Breast epithelium (tissue), 4 donors: ENCODE measurements around the gene PPP1R26. TPM values are rescaled to one million over a fixed set of nuclear protein-coding genes. Genes with fewer than 3 reads are reported as not detected.

Source experiments
- DNase-seq, 2 donors: peaks; one replicate each; pipeline ENCODE4 v3.0.0-alpha.2; 2019; ENCODE audit warnings: low spot score in 2 of 2
- H3K27ac ChIP-seq, 2 donors: fragments of 200-600 bp; sonication (generic) in 1 of 2; one replicate each; pipeline ENCODE4 v1.5.1; 2016 to 2019; ENCODE audit warnings: mild to moderate bottlenecking in 1 of 2
- H3K27me3 ChIP-seq, 2 donors: fragments of 200-600 bp; sonication (generic) in 1 of 2; one replicate each; pipeline versions ENCODE4 v1.5.1 to v1.6.0; 2017 to 2019; ENCODE audit warnings: control low read depth in 1 of 2, mild to moderate bottlenecking in 1 of 2
- H3K36me3 ChIP-seq: fragments of 200-600 bp; one replicate; pipeline ENCODE4 v1.5.1; 2019
- H3K4me1 ChIP-seq, 2 donors: fragments of 200-600 bp; sonication (generic); one replicate each; pipeline ENCODE4 v1.5.1; 2016 to 2019; ENCODE audit warnings: control low read depth in 1 of 2
- H3K4me3 ChIP-seq, 3 donors: fragments of 200-600 bp; sonication (generic); 1 replicate in 2 of 3; 2 replicates in 1 of 3; pipeline ENCODE4 v1.5.1; 2016 to 2019; ENCODE audit warnings: mild to moderate bottlenecking in 3 of 3, moderate library complexity in 2 of 3
- H3K9me3 ChIP-seq, 2 donors: fragments of 200-600 bp; sonication (generic) in 1 of 2; one replicate each; pipeline ENCODE4 v1.5.1; 2016 to 2019; ENCODE audit warnings: control low read depth in 1 of 2
- POLR2A ChIP-seq: fragments of 450-650 bp; IDR thresholded peaks from one replicate; pipeline ENCODE4 v1.6.1; 2016; ENCODE audit warnings: antibody characterized with exemption, mild to moderate bottlenecking, moderate library complexity
- POLR2AphosphoS5 ChIP-seq, 3 donors: sonication (generic); formaldehyde crosslinking; IDR thresholded peaks; one replicate each; pipeline ENCODE4 v1.6.1; 2017; ENCODE audit warnings: antibody characterized with exemption in 3 of 3
- intact Hi-C: fragments of 100-400 bp; cut with DNase I; formaldehyde crosslinking; loops from one replicate; pipeline ENCODE4 v1.15.1; 2023; ENCODE audit warnings: low total_unique reads
- total RNA-seq, 3 donors: library from RNA; depleted of rRNA; stranded (reverse); fragments of >200 nt; gene quantifications; one replicate each; pipeline ENCODE4 v1.1.0, GENCODE V29; 2016
- TF ChIP-seq, protein P1 (sequence below), 3 donors: fragments of 450-650 bp; IDR thresholded peaks; one replicate each; pipeline ENCODE4 v1.5.1; 2016 to 2017; ENCODE audit warnings: antibody characterized with exemption in 3 of 3, mild to moderate bottlenecking in 3 of 3, moderate library complexity in 3 of 3

Gene PPP1R26
- total RNA-seq, 3 donors from 2014 or later: 13.9 to 18.1 (median 15.1) TPM

DNA sequence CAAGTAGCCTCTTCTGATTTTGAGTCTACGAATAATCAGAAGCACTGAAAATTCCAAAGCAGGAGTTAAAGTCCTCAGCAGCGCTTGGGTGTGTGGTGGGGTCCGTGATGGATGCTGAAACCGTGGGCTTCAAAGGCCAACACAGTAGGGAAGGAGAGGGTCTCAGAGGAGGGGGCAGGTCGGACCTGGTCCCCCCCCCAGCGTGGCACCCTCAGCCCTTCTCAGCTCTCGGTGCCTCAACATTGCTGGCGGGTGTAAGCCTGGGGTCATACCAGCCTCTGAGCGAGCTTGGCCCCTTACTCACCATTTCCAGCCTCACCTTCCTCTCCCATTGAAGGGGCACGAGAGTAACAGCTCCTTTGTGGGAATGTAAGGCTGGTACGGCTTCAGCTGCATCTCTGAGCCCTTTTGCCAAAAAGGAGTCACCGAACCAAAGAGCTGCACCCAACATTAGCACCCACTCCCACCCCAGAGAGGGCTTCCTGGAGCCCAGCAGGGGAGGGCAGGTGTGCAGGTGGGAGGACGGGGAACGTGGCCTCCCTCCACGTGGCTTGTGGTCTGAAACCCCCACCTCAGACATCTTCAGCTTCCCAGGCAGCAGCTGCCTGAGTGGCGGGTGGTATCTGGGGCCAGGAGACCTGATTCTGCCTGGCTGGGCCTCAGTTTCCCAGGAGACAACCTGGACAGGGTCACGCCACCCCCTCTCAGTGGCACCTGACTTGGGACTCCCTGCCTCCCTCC lies 34.9 kb downstream of the PPP1R26 start:
- H3K4me1 ChIP-seq: no peaks in the 10 kb centered on the region
- intact Hi-C loops: loop anchor here (5.0 kb wide), 1 partner anchor 753 kb away; no protein-coding TSS in a partner anchor
- H3K36me3 ChIP-seq: no peaks in the 10 kb centered on the region
- no peak overlapping the region for H3K27ac ChIP-seq
- no peak overlapping the region for H3K4me3 ChIP-seq
- no peak for DNase-seq
- TF ChIP-seq, protein P1, sequence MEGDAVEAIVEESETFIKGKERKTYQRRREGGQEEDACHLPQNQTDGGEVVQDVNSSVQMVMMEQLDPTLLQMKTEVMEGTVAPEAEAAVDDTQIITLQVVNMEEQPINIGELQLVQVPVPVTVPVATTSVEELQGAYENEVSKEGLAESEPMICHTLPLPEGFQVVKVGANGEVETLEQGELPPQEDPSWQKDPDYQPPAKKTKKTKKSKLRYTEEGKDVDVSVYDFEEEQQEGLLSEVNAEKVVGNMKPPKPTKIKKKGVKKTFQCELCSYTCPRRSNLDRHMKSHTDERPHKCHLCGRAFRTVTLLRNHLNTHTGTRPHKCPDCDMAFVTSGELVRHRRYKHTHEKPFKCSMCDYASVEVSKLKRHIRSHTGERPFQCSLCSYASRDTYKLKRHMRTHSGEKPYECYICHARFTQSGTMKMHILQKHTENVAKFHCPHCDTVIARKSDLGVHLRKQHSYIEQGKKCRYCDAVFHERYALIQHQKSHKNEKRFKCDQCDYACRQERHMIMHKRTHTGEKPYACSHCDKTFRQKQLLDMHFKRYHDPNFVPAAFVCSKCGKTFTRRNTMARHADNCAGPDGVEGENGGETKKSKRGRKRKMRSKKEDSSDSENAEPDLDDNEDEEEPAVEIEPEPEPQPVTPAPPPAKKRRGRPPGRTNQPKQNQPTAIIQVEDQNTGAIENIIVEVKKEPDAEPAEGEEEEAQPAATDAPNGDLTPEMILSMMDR (IDR thresholded peaks at IDR 0.05): no peak
- TF ChIP-seq POLR2AphosphoS5 (IDR thresholded peaks at IDR 0.05) (no peak), POLR2A (no peak)
- peaks cover 0 to 8% of the 10 kb centered on the region in 2 donors for H3K27me3 ChIP-seq
- H3K9me3 ChIP-seq: peaks cover 0 to 2% of the 10 kb centered on the region in 2 donors

DNA sequence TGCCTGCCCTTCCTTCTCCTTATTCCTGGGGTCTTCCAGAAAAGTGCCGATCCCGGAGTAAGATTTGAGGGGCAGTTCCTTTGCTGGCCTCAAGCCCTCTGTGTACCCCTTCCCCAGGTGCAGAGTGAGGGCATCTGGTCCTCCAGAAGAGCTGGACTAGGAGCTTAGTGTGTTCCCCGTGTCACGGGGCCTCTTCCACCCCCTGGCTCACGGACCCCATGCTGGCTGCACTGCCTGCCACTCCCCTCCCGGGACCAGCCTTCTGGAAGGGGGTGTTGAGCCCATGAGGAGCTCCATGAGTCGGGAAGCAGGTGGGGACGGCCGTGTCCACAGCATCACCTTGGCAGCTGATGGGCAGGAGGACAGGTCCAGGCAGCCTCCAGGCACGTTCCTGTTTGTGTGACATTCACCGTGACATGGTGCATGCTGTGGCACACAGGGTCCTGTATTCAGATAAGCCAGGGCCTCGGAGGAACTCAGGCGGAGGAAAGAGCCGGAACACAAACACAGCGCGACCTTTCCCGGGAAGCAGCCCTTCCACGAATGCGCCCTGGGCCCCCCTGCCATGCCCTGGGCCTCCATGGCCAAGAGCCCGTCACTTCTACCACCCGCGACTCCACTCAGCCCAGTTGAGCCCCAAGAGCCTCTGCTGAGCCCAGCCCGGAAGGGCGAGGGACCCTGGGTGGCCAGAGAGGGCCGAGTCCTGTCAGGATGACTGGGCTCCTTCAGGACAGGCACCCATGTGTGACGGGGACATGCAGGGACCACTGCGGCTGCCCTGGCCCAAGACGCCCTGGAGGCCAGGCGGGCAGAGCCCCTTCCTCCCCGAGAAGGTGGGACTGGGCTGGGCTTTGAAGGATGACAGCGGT lies 35.7 kb downstream of the PPP1R26 start:
- Histone ChIP-seq H3K4me1 (no peaks in the 10 kb centered on the region), H3K27ac (no peak overlapping the region), H3K36me3 (no peaks in the 10 kb centered on the region), H3K9me3 (no peaks in the 10 kb centered on the region), H3K4me3 (no peak overlapping the region), H3K27me3 (peaks cover 0 to 8% of the 10 kb centered on the region in 2 donors)
- no peak for DNase-seq
- TF ChIP-seq POLR2AphosphoS5 (IDR thresholded peaks at IDR 0.05): no peak
- no peak for TF ChIP-seq POLR2A
- TF ChIP-seq, protein P1 (IDR thresholded peaks at IDR 0.05): no peak
- intact Hi-C loops: loop anchor here (5.0 kb wide), 1 partner anchor 752 kb away; no protein-coding TSS in a partner anchor

DNA sequence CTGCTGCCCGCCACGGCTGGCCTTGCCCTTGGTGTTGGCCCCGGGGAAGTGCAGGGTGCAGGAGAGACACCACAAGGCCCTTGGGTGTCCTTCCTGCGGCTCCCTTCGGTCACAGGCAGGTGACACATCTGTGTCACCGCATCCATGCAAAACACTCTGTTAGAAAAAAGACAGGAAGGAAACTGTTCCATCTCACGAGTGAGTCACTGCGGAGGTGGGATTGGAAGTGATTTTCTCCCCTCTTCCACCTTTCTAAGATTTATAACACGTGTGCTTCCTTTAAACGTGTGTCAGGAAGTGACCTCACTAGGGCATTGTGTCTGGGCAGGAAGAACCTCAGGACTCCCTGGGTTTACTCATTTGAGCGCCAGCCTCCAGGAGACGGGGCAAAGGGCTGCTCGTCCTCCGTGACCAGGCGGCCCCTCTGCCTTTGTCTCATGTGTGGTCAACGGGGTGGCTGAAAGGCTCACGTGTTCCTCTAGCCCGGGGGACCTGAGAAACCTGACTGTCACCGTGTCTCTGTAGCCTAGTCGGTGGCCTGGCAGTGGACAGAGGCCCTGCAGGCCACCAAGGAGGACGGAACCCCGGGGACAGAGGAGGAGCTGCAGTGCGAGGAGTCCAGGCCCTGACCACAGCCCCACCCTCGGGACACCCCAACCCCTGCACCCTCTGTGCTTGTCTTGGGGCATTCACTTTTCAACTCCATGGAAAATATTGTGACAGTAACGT lies 36.7 kb downstream of the PPP1R26 start:
- intact Hi-C loops: loop anchor here (5.0 kb wide), 1 partner anchor 751 kb away; no protein-coding TSS in a partner anchor
- no peaks in the 10 kb centered on the region for H3K9me3 ChIP-seq
- DNase-seq: no peak
- TF ChIP-seq POLR2A: no peak
- TF ChIP-seq, protein P1 (IDR thresholded peaks at IDR 0.05): no peak
- TF ChIP-seq POLR2AphosphoS5 (IDR thresholded peaks at IDR 0.05): no peak
- no peak overlapping the region for H3K4me3 ChIP-seq
- H3K27ac ChIP-seq: no peak overlapping the region
- H3K36me3 ChIP-seq: no peaks in the 10 kb centered on the region
- H3K4me1 ChIP-seq: no peaks in the 10 kb centered on the region
- H3K27me3 ChIP-seq: peaks cover 0 to 8% of the 10 kb centered on the region in 2 donors

DNA sequence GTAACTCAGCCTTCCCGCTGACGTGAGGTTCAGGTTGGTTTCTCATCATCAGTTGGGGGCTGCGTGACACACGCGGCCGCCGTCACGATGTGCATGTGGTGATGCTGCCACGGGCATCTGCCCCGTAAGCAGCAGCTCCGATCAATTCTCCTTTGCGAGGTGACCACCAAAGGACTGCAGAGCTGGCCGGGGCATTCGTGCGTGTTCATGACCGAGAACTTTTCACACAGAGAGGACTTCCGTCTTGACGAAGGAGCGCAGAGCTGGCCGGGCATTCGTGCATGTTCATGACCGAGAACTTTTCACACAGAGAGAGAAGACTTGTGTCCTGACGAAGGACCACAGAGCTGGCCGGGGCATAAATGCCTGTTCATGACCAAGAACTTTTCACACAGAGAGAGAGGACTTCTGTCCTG lies 37.8 kb downstream of the PPP1R26 start:
- no peak for TF ChIP-seq POLR2A
- TF ChIP-seq, protein P1 (IDR thresholded peaks at IDR 0.05): no peak
- no peak for TF ChIP-seq POLR2AphosphoS5 (IDR thresholded peaks at IDR 0.05)
- intact Hi-C loops: loop anchor here (5.0 kb wide), 1 partner anchor 750 kb away; no protein-coding TSS in a partner anchor

More for the DNA sequence above, 37.8 kb downstream of the PPP1R26 start:
- no peak overlapping the region for H3K27ac ChIP-seq
- DNase-seq: no peak
- H3K36me3 ChIP-seq: no peaks in the 10 kb centered on the region
- no peak overlapping the region for H3K4me3 ChIP-seq
- H3K9me3 ChIP-seq: no peaks in the 10 kb centered on the region
- H3K27me3 ChIP-seq: peaks cover 0 to 8% of the 10 kb centered on the region in 2 donors
- no peaks in the 10 kb centered on the region for H3K4me1 ChIP-seq
